HepG2 (cell line): Measurements from ENCODE around the gene FBP2. TPM values are rescaled to one million over a fixed set of nuclear protein-coding genes. Genes with fewer than 3 reads are reported as not detected.

Experiments
- ATAC-seq: fragments of 200-7000 bp; cut with Tn5 transposase; 3 replicates; pipeline ENCODE4 v1.9.1; 2020; ENCODE audit warnings: mild to moderate bottlenecking, moderate library complexity
- BruUV-seq: library from RNA; stranded (reverse); fragments of 400-500 nt; replicated peaks from 2 replicates; lab custom pipeline; 2021; lab: Mats Ljungman, UMichigan
- CTCF ChIA-PET: fragments of 300-600 bp; formaldehyde crosslinking; extraction: SDS; loops from one replicate; lab custom pipeline; 2021; ENCODE audit warnings: low total read pairs, inconsistent platforms, low intra/inter-chr PET ratio; lab: Yijun Ruan, JAX
- POLR2A ChIA-PET: fragments of 350-600 bp; sonication (Branson Sonifier 250); formaldehyde crosslinking; loops from one replicate; lab custom pipeline; 2020; ENCODE audit warnings: antibody characterized with exemption, inconsistent platforms; lab: Yijun Ruan, JAX
- DNase-seq: peaks from one replicate; pipeline ENCODE4 v3.0.0-alpha.2; 2015; ENCODE audit warnings: low spot score
- FAIRE-seq: peaks from 3 replicates; lab custom pipeline; 2011; peaks lifted over from hg19 to GRCh38; lab: Jason Lieb, UNC
- H2AFZ ChIP-seq: one replicate; pipeline ENCODE4 v1.6.1; 2011; ENCODE audit warnings: low read length, inconsistent platforms
- H3K27ac ChIP-seq: fragments of 300-600 bp; 3 replicates; pipeline ENCODE4 v1.8.0; 2011; ENCODE audit warnings: mixed run types, mild to moderate bottlenecking, mixed read lengths, low read length, inconsistent platforms; ENCODE audit not compliant: insufficient read depth; ENCODE audit errors: extremely low read length
- H3K27me3 ChIP-seq, 2 experiments: fragments of 200-600 bp in 1 of 2; 2 replicates in 1 of 2; 3 replicates in 1 of 2; pipeline versions ENCODE4 v1.6.0 to v1.8.0; 2011; ENCODE audit warnings: low read length in 2 of 2, mild to moderate bottlenecking in 2 of 2, moderate library complexity in 2 of 2, inconsistent platforms in 1 of 2; ENCODE audit not compliant: insufficient read depth in 2 of 2, control insufficient read depth in 1 of 2
- H3K36me3 ChIP-seq, 2 experiments: fragments of 200-600 bp in 1 of 2; replicated peaks in 1 of 2; 2 replicates in 1 of 2; 3 replicates in 1 of 2; pipeline versions ENCODE4 v1.5.1 to v1.8.0; 2011; ENCODE audit warnings: low read length in 2 of 2, inconsistent platforms in 1 of 2; ENCODE audit not compliant: insufficient read depth in 2 of 2, control insufficient read depth in 1 of 2
- H3K4me1 ChIP-seq: 2 replicates; pipeline ENCODE4 v1.5.1; 2012; ENCODE audit warnings: low read length, inconsistent platforms; ENCODE audit not compliant: insufficient read depth
- H3K4me2 ChIP-seq: 2 replicates; pipeline ENCODE4 v1.6.0; 2011; ENCODE audit warnings: low read depth, low read length, inconsistent platforms
- H3K4me3 ChIP-seq, 3 experiments: fragments of 200-600 bp in 1 of 3; sonication (generic), shearing (Covaris generic) in 1 of 3; replicated peaks in 1 of 3; 2 replicates each; pipeline ENCODE4 v1.5.1; 2011 to 2016; ENCODE audit warnings: low read length in 3 of 3, inconsistent platforms in 2 of 3, low read depth in 2 of 3, mild to moderate bottlenecking in 2 of 3, control low read depth in 1 of 3, mixed read lengths in 1 of 3; ENCODE audit not compliant: insufficient read depth in 1 of 3
- H3K79me2 ChIP-seq: one replicate; pipeline ENCODE4 v1.6.1; 2011; ENCODE audit warnings: low read length, inconsistent platforms; ENCODE audit not compliant: insufficient read depth
- H3K9ac ChIP-seq: 2 replicates; pipeline ENCODE4 v1.6.0; 2011; ENCODE audit warnings: mild to moderate bottlenecking, low read depth, low read length, inconsistent platforms; ENCODE audit not compliant: insufficient read depth
- H3K9me3 ChIP-seq: 2 replicates; pipeline ENCODE4 v1.5.1; 2012; ENCODE audit warnings: mild to moderate bottlenecking, low read length
- H4K20me1 ChIP-seq: 2 replicates; pipeline ENCODE4 v1.6.0; 2011; ENCODE audit warnings: inconsistent platforms, mild to moderate bottlenecking, low read length, moderate library complexity; ENCODE audit not compliant: insufficient read depth
- ARID2 ChIP-seq: sonication (generic); formaldehyde crosslinking; IDR thresholded peaks from 2 replicates; pipeline ENCODE4 v1.8.1; 2022; ENCODE audit warnings: mild to moderate bottlenecking, missing genetic modification reagents, borderline replicate concordance
- ATRX ChIP-seq: sonication (generic); formaldehyde crosslinking; IDR thresholded peaks from 2 replicates; pipeline ENCODE4 v1.4.0; 2020; ENCODE audit warnings: missing genetic modification reagents, borderline replicate concordance
- FOXO4 ChIP-seq: sonication (generic); formaldehyde crosslinking; conservative IDR thresholded peaks from 2 replicates; pipeline ENCODE4 v1.8.1; 2023; ENCODE audit warnings: missing genetic modification reagents
- RFX3 ChIP-seq: IDR thresholded peaks from 2 replicates; pipeline ENCODE4 v1.6.1; 2016; ENCODE audit warnings: missing biosample characterization, missing genetic modification reagents
- UBTF ChIP-seq: sonication (generic); formaldehyde crosslinking; IDR thresholded peaks from 2 replicates; pipeline ENCODE4 v1.4.0; 2020; ENCODE audit warnings: mild to moderate bottlenecking, missing genetic modification reagents
- ZBTB37 ChIP-seq: sonication (generic); formaldehyde crosslinking; IDR thresholded peaks from 2 replicates; pipeline ENCODE4 v1.4.0; 2020; ENCODE audit warnings: mild to moderate bottlenecking, missing genetic modification reagents
- ZMAT5 ChIP-seq: sonication (generic); formaldehyde crosslinking; IDR thresholded peaks from 2 replicates; pipeline ENCODE4 v1.5.0; 2020; ENCODE audit warnings: mild to moderate bottlenecking, low read depth, missing genetic modification reagents, borderline replicate concordance
- ZNF510 ChIP-seq: sonication (generic); formaldehyde crosslinking; IDR thresholded peaks from 2 replicates; pipeline ENCODE4 v1.4.0; 2020; ENCODE audit warnings: low read depth, mild to moderate bottlenecking, missing genetic modification reagents
- WGBS: methylation state at CpG from one replicate; pipeline ENCODE4 v1.1.6; 2017; ENCODE audit warnings: low lambda C conversion rate; 5-methylcytosine and 5-hydroxymethylcytosine counted together
- in situ Hi-C: cut with HindIII; loops from 2 replicates; pipeline ENCODE4 v1.10.0; 2017; ENCODE audit warnings: low pct_unique_long_range_greater_than_20kb; ENCODE audit not compliant: extremely low pct_ligation_motif_present
- intact Hi-C: fragments of 100-400 bp; cut with micrococcal nuclease; formaldehyde crosslinking; loops from one replicate; pipeline ENCODE4 v1.10.0; 2022; ENCODE audit not compliant: unreplicated experiment
- polyA plus RNA-seq, 8 experiments: library from polyadenylated mRNA; depleted of rRNA in 3 of 8; stranded (reverse) in 7 of 8; unstranded in 1 of 8; fragments of >200 nt; fragmentation: Illumina TruSeq in 4 of 8; extraction: Trizol in 4 of 8; gene quantifications; 2 replicates each; pipeline versions ENCODE4 v1.2.1 to v1.2.3, GENCODE V29; 2011 to 2016; ENCODE audit warnings: low read depth in 4 of 8, missing spikeins in 1 of 8, mixed read lengths in 1 of 8; ENCODE audit not compliant: insufficient read depth in 1 of 8
- total RNA-seq, 5 experiments: library from RNA; depleted of rRNA; stranded (reverse); fragments of >200 nt; fragmentation: Illumina TruSeq; extraction: Trizol; gene quantifications; 2 replicates each; pipeline ENCODE4 v1.2.3, GENCODE V29; 2016; ENCODE audit warnings: low read depth in 1 of 5
- TF ChIP-seq, protein P1 (sequence below): sonication (generic); formaldehyde crosslinking; IDR thresholded peaks from 2 replicates; pipeline ENCODE4 v1.4.0; 2020; ENCODE audit warnings: missing genetic modification reagents
- TF ChIP-seq, protein P2 (sequence below): sonication (generic); formaldehyde crosslinking; IDR thresholded peaks from 2 replicates; pipeline ENCODE4 v1.4.0; 2020; ENCODE audit warnings: missing genetic modification reagents, borderline replicate concordance

Gene FBP2
- total and polyA plus RNA-seq, 2 of the 13 experiments (the other 11 are each of a cell fraction or from before 2014, with no cell fraction given): not detected

GRCh38 chr9:94606646-94607422 is 13.2 kb upstream of the FBP2 start (continued):
- TF ChIP-seq RFX3 (CRISPR knock-in tag): no peak
- TF ChIP-seq UBTF (CRISPR knock-in tag): peak; percentile 23; the same call in 1 of the 2 replicates
- TF ChIP-seq, protein P1, sequence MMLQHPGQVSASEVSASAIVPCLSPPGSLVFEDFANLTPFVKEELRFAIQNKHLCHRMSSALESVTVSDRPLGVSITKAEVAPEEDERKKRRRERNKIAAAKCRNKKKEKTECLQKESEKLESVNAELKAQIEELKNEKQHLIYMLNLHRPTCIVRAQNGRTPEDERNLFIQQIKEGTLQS (CRISPR knock-in tag): no peak
- TF ChIP-seq ARID2 (CRISPR knock-in tag): 0 out of 2 replicates have a peak, but pooled peaks have one; percentile 0

- Histone ChIP-seq H3K36me3 (no peaks in the 10 kb centered on the region), H3K27me3 (no peaks in the 10 kb centered on the region), H3K4me3 (peak overlapping the region in 2 of 3 experiments; percentile 15 to 55; a peak in 3 of 6 replicates), H3K9me3 (no peaks in the 10 kb centered on the region), H3K4me1 (peaks cover 78% of the 10 kb centered on the region), H3K27ac (no peak overlapping the region), H3K4me2 (peak overlapping the region; percentile 75), H4K20me1 (no peaks in the 10 kb centered on the region), H2AFZ (peak overlapping the region; percentile 60), H3K9ac (peak overlapping the region; percentile 43), H3K79me2 (no peaks in the 10 kb centered on the region)
- intact Hi-C loops (loop anchor here (1.0 kb wide), 1 partner anchor 49 kb away; no protein-coding TSS in a partner anchor), in situ Hi-C loops (no loop called here)
- ATAC-seq: peak; percentile 57
- POLR2A ChIA-PET: interaction anchor here (0.8 to 1.2 kb wide), 3 partner anchors 14 to 50 kb away, joined by 3 to 4 read pairs (median 3); partner anchors contain the start of gene PCAT7
- 35% methylated on average over 12 of the region's 21 CpGs for WGBS
- CTCF ChIA-PET: interaction anchor here (1.4 to 1.9 kb wide), 4 partner anchors 20 to 50 kb away, joined by 4 to 10 read pairs (median 6); partner anchors contain the start of gene PCAT7
- FAIRE-seq: peak; percentile 88
- peak; percentile 62 for DNase-seq
- no TSS peak for BruUV-seq
- TF ChIP-seq FOXO4 (CRISPR knock-in tag): no peak
- no peak for TF ChIP-seq ATRX (CRISPR knock-in tag)
- 0 out of 2 replicates have a peak, but pooled peaks have one; percentile 23 for TF ChIP-seq ZBTB37 (CRISPR knock-in tag)
- no peak for TF ChIP-seq ZNF510
- TF ChIP-seq ZMAT5: no peak
- TF ChIP-seq, protein P2, sequence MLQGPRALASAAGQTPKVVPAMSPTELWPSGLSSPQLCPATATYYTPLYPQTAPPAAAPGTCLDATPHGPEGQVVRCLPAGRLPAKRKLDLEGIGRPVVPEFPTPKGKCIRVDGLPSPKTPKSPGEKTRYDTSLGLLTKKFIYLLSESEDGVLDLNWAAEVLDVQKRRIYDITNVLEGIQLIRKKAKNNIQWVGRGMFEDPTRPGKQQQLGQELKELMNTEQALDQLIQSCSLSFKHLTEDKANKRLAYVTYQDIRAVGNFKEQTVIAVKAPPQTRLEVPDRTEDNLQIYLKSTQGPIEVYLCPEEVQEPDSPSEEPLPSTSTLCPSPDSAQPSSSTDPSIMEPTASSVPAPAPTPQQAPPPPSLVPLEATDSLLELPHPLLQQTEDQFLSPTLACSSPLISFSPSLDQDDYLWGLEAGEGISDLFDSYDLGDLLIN (CRISPR knock-in tag): no peak
Observed at GRCh38 chr9:94603259-94604160, 9.9 kb upstream of the FBP2 start.
